K562 (cell line): ENCODE results near the gene CTDSPL. TPM values are rescaled to one million over a fixed set of nuclear protein-coding genes. Genes with fewer than 3 reads are reported as not detected.

Experiments used
- ATAC-seq: fragments of 200-7000 bp; cut with Tn5 transposase; 3 replicates; pipeline ENCODE4 v1.9.1; 2020; ENCODE audit warnings: moderate library complexity
- BruUV-seq: library from RNA; stranded (reverse); fragments of 400-500 nt; replicated peaks from 2 replicates; lab custom pipeline; 2021; lab: Mats Ljungman, UMichigan
- CTCF ChIA-PET: fragments of 300-600 bp; formaldehyde crosslinking; extraction: SDS; loops from one replicate; lab custom pipeline; 2021; ENCODE audit warnings: low intra/inter-chr PET ratio; lab: Yijun Ruan, JAX
- POLR2A ChIA-PET: fragments of 300-600, 350-650 bp; sonication (Branson Sonifier 250); formaldehyde crosslinking; extraction: SDS; loops from one replicate; lab custom pipeline; 2021; ENCODE audit warnings: antibody characterized with exemption, inconsistent platforms; lab: Yijun Ruan, JAX
- DNase-seq, 4 experiments: peaks; one replicate each; pipeline versions ENCODE4 v3.0.0 to v3.0.0-alpha.2; 2011 to 2018; ENCODE audit warnings: low spot score in 3 of 4, mixed read lengths in 3 of 4; ENCODE audit errors: extremely low read depth in 1 of 4
- FAIRE-seq: peaks from 2 replicates; lab custom pipeline; 2011; peaks lifted over from hg19 to GRCh38; lab: Jason Lieb, UNC
- H2AFZ ChIP-seq: 2 replicates; pipeline ENCODE4 v1.6.0; 2011; ENCODE audit warnings: low read depth, low read length, control low read depth, inconsistent platforms
- H3K27ac ChIP-seq: fragments of 200-600 bp; 3 replicates; pipeline ENCODE4 v1.8.0; 2011; ENCODE audit warnings: low read depth, mild to moderate bottlenecking, control low read depth, inconsistent platforms, low read length, moderate library complexity, mixed read lengths; ENCODE audit errors: extremely low read depth
- H3K27me3 ChIP-seq, 2 experiments: fragments of 300-600 bp in 1 of 2; 2 replicates in 1 of 2; 3 replicates in 1 of 2; pipeline versions ENCODE4 v1.6.0 to v1.8.0; 2011; ENCODE audit warnings: inconsistent platforms in 2 of 2, low read length in 2 of 2, mild to moderate bottlenecking in 1 of 2, mixed read lengths in 1 of 2, moderate library complexity in 1 of 2; ENCODE audit not compliant: control insufficient read depth in 2 of 2, insufficient read depth in 2 of 2
- H3K36me3 ChIP-seq: fragments of 300-600 bp; 3 replicates; pipeline ENCODE4 v1.8.0; 2011; ENCODE audit warnings: mild to moderate bottlenecking, low read length, inconsistent platforms; ENCODE audit not compliant: control insufficient read depth, insufficient read depth
- H3K4me1 ChIP-seq, 2 experiments: fragments of 200-600 bp in 1 of 2; replicated peaks in 1 of 2; 2 replicates in 1 of 2; 3 replicates in 1 of 2; pipeline versions ENCODE4 v1.5.1 to v1.8.0; 2011; ENCODE audit warnings: inconsistent platforms in 2 of 2, low read length in 2 of 2, mild to moderate bottlenecking in 1 of 2, mixed read lengths in 1 of 2, moderate library complexity in 1 of 2; ENCODE audit not compliant: control insufficient read depth in 2 of 2, insufficient read depth in 2 of 2
- H3K4me2 ChIP-seq: 2 replicates; pipeline ENCODE4 v1.6.1; 2011; ENCODE audit warnings: low read length, control low read depth, inconsistent platforms, mixed read lengths; ENCODE audit not compliant: insufficient read depth
- H3K4me3 ChIP-seq: fragments of 200-600 bp; sonication (generic), shearing (Covaris generic); 2 replicates; pipeline ENCODE4 v1.5.1; 2016; ENCODE audit warnings: control low read depth, inconsistent platforms
- H3K79me2 ChIP-seq: fragments of 200-600 bp; 3 replicates; pipeline ENCODE4 v1.8.0; 2011; ENCODE audit warnings: low read length, inconsistent platforms; ENCODE audit not compliant: control insufficient read depth, insufficient read depth
- H3K9ac ChIP-seq, 2 experiments: 2 replicates each; pipeline versions ENCODE4 v1.6.0 to v1.6.1; 2011; ENCODE audit warnings: low read depth in 2 of 2, low read length in 2 of 2, control low read depth in 1 of 2, inconsistent platforms in 1 of 2, mild to moderate bottlenecking in 1 of 2, mixed read lengths in 1 of 2; ENCODE audit not compliant: insufficient read depth in 1 of 2
- H3K9me1 ChIP-seq: one replicate; pipeline ENCODE4 v1.6.0; 2011; ENCODE audit warnings: inconsistent platforms, mild to moderate bottlenecking, low read length, moderate library complexity; ENCODE audit not compliant: control insufficient read depth, insufficient read depth
- H3K9me3 ChIP-seq: replicated peaks from 2 replicates; pipeline ENCODE4 v1.5.1; 2011; ENCODE audit warnings: low read depth, low read length, inconsistent platforms; ENCODE audit not compliant: control insufficient read depth, insufficient read depth
- H4K20me1 ChIP-seq: replicated peaks from 2 replicates; pipeline ENCODE4 v1.6.1; 2011; ENCODE audit warnings: low read length, inconsistent platforms, mixed read lengths; ENCODE audit not compliant: control insufficient read depth, insufficient read depth
- CBFA2T2 ChIP-seq: fragments of 450-650 bp; conservative IDR thresholded peaks from 2 replicates; pipeline ENCODE4 v1.6.1; 2017; ENCODE audit warnings: mild to moderate bottlenecking
- CBFA2T3 ChIP-seq: fragments of 450-650 bp; IDR thresholded peaks from 2 replicates; pipeline ENCODE4 v1.6.1; 2017
- E2F3 ChIP-seq: fragments of 250-450 bp; sonication (Bioruptor Pico); IDR thresholded peaks from 2 replicates; pipeline ENCODE4 v1.4.0; 2020; ENCODE audit warnings: mild to moderate bottlenecking
- NCOR1 ChIP-seq: fragments of 450-650 bp; IDR thresholded peaks from 2 replicates; pipeline ENCODE4 v1.6.1; 2016; ENCODE audit warnings: mild to moderate bottlenecking, moderate library complexity
- POLR2G ChIP-seq: fragments of 200-400 bp; formaldehyde crosslinking; IDR thresholded peaks from 2 replicates; pipeline ENCODE4 v1.6.1; 2017; ENCODE audit warnings: low read depth, mild to moderate bottlenecking, antibody characterized with exemption, low read length, moderate library complexity
- PURB ChIP-seq: sonication (generic); formaldehyde crosslinking; IDR thresholded peaks from 2 replicates; pipeline ENCODE4 v1.9.0; 2021; ENCODE audit warnings: low read depth, mild to moderate bottlenecking, missing genetic modification reagents
- RCOR1 ChIP-seq, 2 experiments: IDR thresholded peaks; 2 replicates each; pipeline ENCODE4 v1.6.1; 2012; ENCODE audit warnings: low read depth in 2 of 2, low read length in 2 of 2, borderline replicate concordance in 1 of 2, improper control_type of control experiment in 1 of 2
- STAT5A ChIP-seq: IDR thresholded peaks from 2 replicates; pipeline ENCODE4 v1.6.1; 2012; ENCODE audit warnings: low read length, inconsistent platforms, borderline replicate concordance
- TAL1 ChIP-seq: fragments of 450-650 bp; IDR thresholded peaks from 2 replicates; pipeline ENCODE4 v1.6.1; 2016; ENCODE audit warnings: mild to moderate bottlenecking
- TCF3 ChIP-seq: sonication (generic); formaldehyde crosslinking; IDR thresholded peaks from 2 replicates; pipeline ENCODE4 v1.4.0; 2020; ENCODE audit warnings: mild to moderate bottlenecking, missing genetic modification reagents
- TEAD4 ChIP-seq, 2 experiments: sonication (generic) in 1 of 2; formaldehyde crosslinking in 1 of 2; IDR thresholded peaks; 2 replicates each; pipeline versions ENCODE4 v1.6.1 to v1.8.0; 2012 to 2022; ENCODE audit warnings: borderline replicate concordance in 1 of 2, inconsistent platforms in 1 of 2, low read length in 1 of 2, mild to moderate bottlenecking in 1 of 2, missing genetic modification reagents in 1 of 2
- TSC22D4 ChIP-seq: fragments of 450-650 bp; IDR thresholded peaks from 2 replicates; pipeline ENCODE4 v1.6.1; 2016; ENCODE audit warnings: missing genetic modification characterization, missing biosample characterization, control low read depth
- ZMIZ1 ChIP-seq, 2 experiments: fragments of 150-350 bp in 1 of 2; IDR thresholded peaks; 2 replicates each; pipeline ENCODE4 v1.6.1; 2012 to 2016; ENCODE audit warnings: low read depth in 2 of 2, low read length in 2 of 2, mild to moderate bottlenecking in 1 of 2, moderate library complexity in 1 of 2
- WGBS: fragments of 100-300 bp; shearing (Covaris generic); methylation state at CpG from one replicate; pipeline ENCODE4 v1.1.6; 2016; ENCODE audit warnings: low coverage, mixed read lengths; ENCODE audit not compliant: insufficient coverage; ENCODE audit errors: missing lambda C conversion rate; 5-methylcytosine and 5-hydroxymethylcytosine counted together
- in situ Hi-C: fragments of 300-500 bp; cut with MboI; formaldehyde crosslinking; loops from 4 replicates; pipeline ENCODE4 v1.15.0; 2018; ENCODE audit warnings: inconsistent platforms, mixed read lengths
- intact Hi-C: fragments of 100-400 bp; cut with micrococcal nuclease; formaldehyde crosslinking; loops from 2 replicates; pipeline ENCODE4 v1.14.2; 2022
- polyA plus RNA-seq, 8 experiments: library from polyadenylated mRNA; depleted of rRNA in 4 of 8; stranded (reverse) in 5 of 8; unstranded in 3 of 8; fragments of >200 nt; fragmentation: Nextera tagmentation in 2 of 8; fragmentation: Illumina TruSeq in 1 of 8; extraction: Ambion mirVana in 2 of 8; extraction: Trizol in 1 of 8; gene quantifications; 2 replicates each; pipeline versions ENCODE4 v1.2.1 to v1.2.3, GENCODE V29; 2011 to 2014; ENCODE audit warnings: inconsistent platforms in 1 of 8, missing spikeins in 1 of 8
- total RNA-seq, 7 experiments: library from RNA; depleted of rRNA in 6 of 7; stranded (reverse); fragments of >200 nt in 6 of 7; fragmentation: Illumina TruSeq in 2 of 7; extraction: Trizol in 2 of 7; gene quantifications; 2 replicates each; pipeline versions ENCODE4 v1.2.1 to v1.2.3, GENCODE V29; 2011 to 2021; ENCODE audit warnings: low replicate concordance in 1 of 7

Gene CTDSPL
- total and polyA plus RNA-seq, 9 of the 15 experiments (the other 6 are each of a cell fraction or from before 2014, with no cell fraction given): 5.1 to 19.3 (median 11.3) TPM

DNA sequence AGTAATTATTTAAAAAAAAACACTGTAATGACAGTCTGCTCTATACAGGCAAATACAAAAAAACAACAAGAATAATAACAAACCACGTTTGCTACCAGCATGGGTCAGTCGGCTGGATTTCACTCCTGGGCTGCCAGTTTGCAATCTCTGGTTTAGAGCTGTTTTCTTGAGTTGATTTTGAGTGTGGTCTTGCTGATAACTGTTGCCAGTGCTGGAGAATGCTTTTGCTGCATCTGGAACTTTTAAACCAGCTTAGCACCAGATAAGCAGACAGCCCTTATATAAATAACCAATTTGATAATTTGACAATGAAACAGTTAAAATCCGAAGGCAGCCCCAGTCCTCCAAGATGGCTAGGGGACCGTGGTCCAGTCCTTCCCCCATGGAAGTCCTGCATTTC lies 14.0 kb upstream of the CTDSPL start:
- 0 out of 5 replicates have a peak, but pooled peaks cover 0 to 5% of the 10 kb centered on the region in 2 experiments for H3K4me1 ChIP-seq
- no peaks in the 10 kb centered on the region for H3K36me3 ChIP-seq
- CTCF ChIA-PET: no interaction called here
- intact Hi-C loops: no loop called here
- H3K79me2 ChIP-seq: no peaks in the 10 kb centered on the region
- H3K27me3 ChIP-seq: no peaks in the 10 kb centered on the region
- no peak overlapping the region for H3K4me3 ChIP-seq
- no peaks in the 10 kb centered on the region for H3K9me1 ChIP-seq
- no peak overlapping the region for H3K27ac ChIP-seq
- TF ChIP-seq CBFA2T2 (peak; percentile 60), STAT5A (no peak), TAL1 (peak; percentile 54; the same call in 1 of the 2 replicates), TCF3 (peak; percentile 59), TEAD4 (IDR thresholded peaks at IDR 0.05; ENCODE audit: low read length) (peak; percentile 51; the same call in 1 of the 2 replicates), TEAD4 (CRISPR knock-in tag; IDR thresholded peaks at IDR 0.05; ENCODE audit: borderline replicate concordance) (no peak), CBFA2T3 (peak; percentile 78), PURB (no peak), TSC22D4 (tag) (no peak), ZMIZ1 (IDR thresholded peaks at IDR 0.05; ENCODE audit: low read depth in 2 of 2, low read length in 2 of 2) (no peak), NCOR1 (0 out of 2 replicates have a peak, but pooled peaks have one; percentile 26), RCOR1 (IDR thresholded peaks at IDR 0.05; ENCODE audit: borderline replicate concordance in 1 of 2, low read depth in 2 of 2, low read length in 2 of 2) (0 out of 4 replicates have a peak, but pooled peaks of 1 of the 2 experiments have one; percentile 18), E2F3 (no peak), POLR2G (no peak)
- 2% methylated on average over 4 of the region's 4 CpGs for WGBS
- H4K20me1 ChIP-seq: no peaks in the 10 kb centered on the region
- H3K9ac ChIP-seq: no peak overlapping the region
- POLR2A ChIA-PET: interaction anchor here (1.4 kb wide), 1 partner anchor 9 kb away, joined by 4 read pairs; no protein-coding TSS in a partner anchor
- H3K9me3 ChIP-seq: no peaks in the 10 kb centered on the region
- FAIRE-seq: peak; percentile 75
- H2AFZ ChIP-seq: no peak overlapping the region
- ATAC-seq: peak; percentile 29; the same call in 1 of the 3 replicates
- BruUV-seq: no TSS peak
- in situ Hi-C loops: no loop called here
- no peak overlapping the region for H3K4me2 ChIP-seq
- no peak for DNase-seq
